Keratinocyte (primary cell): ENCODE measurements around the gene KRTAP9-9. TPM values are rescaled to one million over a fixed set of nuclear protein-coding genes. Genes with fewer than 3 reads are reported as not detected.
"Not testable (repeated sequence)": the region's sequence is repeated elsewhere in the genome, so short reads cannot be mapped to it uniquely, and the experiment has no call there.

Source experiments
- DNase-seq: peaks from one replicate; pipeline ENCODE4 v3.0.0-alpha.2; 2011; ENCODE audit warnings: low read depth, missing footprints, low spot score
- FAIRE-seq: peaks from 2 replicates; lab custom pipeline; 2011; peaks lifted over from hg19 to GRCh38; lab: Jason Lieb, UNC
- H2AFZ ChIP-seq: 2 replicates; pipeline ENCODE4 v1.6.0; 2012; ENCODE audit warnings: low read length, control low read depth, inconsistent platforms; ENCODE audit not compliant: control insufficient read depth
- H3K27ac ChIP-seq: 2 replicates; pipeline ENCODE4 v1.5.1; 2011; ENCODE audit warnings: low read length; ENCODE audit not compliant: control insufficient read depth, insufficient read depth
- H3K27me3 ChIP-seq: 3 replicates; pipeline ENCODE4 v1.6.0; 2011; ENCODE audit warnings: low read length; ENCODE audit not compliant: control insufficient read depth, insufficient read depth; ENCODE audit errors: extremely low read depth
- H3K36me3 ChIP-seq, 2 experiments: 2 replicates in 1 of 2; 3 replicates in 1 of 2; pipeline ENCODE4 v1.5.1; 2011; ENCODE audit warnings: low read length in 2 of 2, mild to moderate bottlenecking in 1 of 2; ENCODE audit not compliant: control insufficient read depth in 2 of 2, insufficient read depth in 2 of 2; ENCODE audit errors: extremely low read depth in 1 of 2
- H3K4me1 ChIP-seq: 3 replicates; pipeline ENCODE4 v1.5.1; 2011; ENCODE audit warnings: low read length; ENCODE audit not compliant: control insufficient read depth, insufficient read depth; ENCODE audit errors: extremely low read depth
- H3K4me2 ChIP-seq: 3 replicates; pipeline ENCODE4 v1.6.0; 2011; ENCODE audit warnings: low read depth, low read length; ENCODE audit not compliant: control insufficient read depth, insufficient read depth; ENCODE audit errors: extremely low read depth
- H3K4me3 ChIP-seq, 3 experiments: fragments of 200-600 bp in 1 of 3; sonication (generic) in 1 of 3; 2 replicates in 2 of 3; 3 replicates in 1 of 3; pipeline ENCODE4 v1.5.1; 2011 to 2016; ENCODE audit warnings: low read length in 3 of 3, mild to moderate bottlenecking in 3 of 3, control low read depth in 2 of 3, inconsistent platforms in 1 of 3, low read depth in 1 of 3, mixed read lengths in 1 of 3, mixed run types in 1 of 3, moderate library complexity in 1 of 3; ENCODE audit not compliant: control insufficient read depth in 2 of 3, insufficient read depth in 2 of 3; ENCODE audit errors: extremely low read depth in 1 of 3
- H3K79me2 ChIP-seq: 2 replicates; pipeline ENCODE4 v1.6.0; 2012; ENCODE audit warnings: low read length; ENCODE audit not compliant: control insufficient read depth, insufficient read depth
- H3K9ac ChIP-seq: 3 replicates; pipeline ENCODE4 v1.6.0; 2011; ENCODE audit warnings: low read length; ENCODE audit not compliant: control insufficient read depth, insufficient read depth; ENCODE audit errors: extremely low read depth
- H3K9me1 ChIP-seq: 3 replicates; pipeline ENCODE4 v1.6.0; 2011; ENCODE audit warnings: low read length; ENCODE audit not compliant: control insufficient read depth, insufficient read depth; ENCODE audit errors: extremely low read depth
- H3K9me3 ChIP-seq: 2 replicates; pipeline ENCODE4 v1.5.1; 2012; ENCODE audit warnings: low read depth, low read length; ENCODE audit not compliant: control insufficient read depth
- H4K20me1 ChIP-seq: 3 replicates; pipeline ENCODE4 v1.6.0; 2011; ENCODE audit warnings: low read length; ENCODE audit not compliant: control insufficient read depth, insufficient read depth; ENCODE audit errors: extremely low read depth
- dilution Hi-C: fragments of 300-500 bp; cut with MboI; formaldehyde crosslinking; loops from one replicate; pipeline ENCODE4 v1.7.0; 2020; ENCODE audit warnings: low sequenced_read_pairs; ENCODE audit not compliant: extremely low pct_ligation_motif_present
- polyA plus RNA-seq, 5 experiments: library from polyadenylated mRNA; depleted of rRNA in 3 of 5; stranded (reverse) in 3 of 5; stranded (forward) in 1 of 5; unstranded in 1 of 5; fragments of >200 nt; gene quantifications; 1 replicate in 1 of 5; 2 replicates in 3 of 5; 3 replicates in 1 of 5; pipeline versions ENCODE4 v1.2.1 to v1.2.3, GENCODE V29; 2011 to 2012; ENCODE audit warnings: missing spikeins in 2 of 5, low read depth in 1 of 5, low replicate concordance in 1 of 5

The KRTAP9-9 gene
- polyA plus RNA-seq, 1 donor (not counting 4 experiments of a cell fraction or from before 2014, with no cell fraction given): not detected

GRCh38 chr17:41237949-41238437 lies 17.2 kb upstream of the KRTAP9-9 start, which contains the start of gene KRTAP9-8:
TSS of gene KRTAP9-8 (plus strand) at chr17:41237999. CDS start at chr17:41238052, 53 bp downstream.
- H3K4me3 ChIP-seq, H4K20me1 ChIP-seq, H3K27me3 ChIP-seq, H3K27ac ChIP-seq, H3K79me2 ChIP-seq, H3K9ac ChIP-seq, H3K9me1 ChIP-seq, FAIRE-seq, dilution Hi-C loops, H3K9me3 ChIP-seq, H3K4me1 ChIP-seq, DNase-seq, H3K36me3 ChIP-seq, H2AFZ ChIP-seq, H3K4me2 ChIP-seq: not testable (repeated sequence)

DNA sequence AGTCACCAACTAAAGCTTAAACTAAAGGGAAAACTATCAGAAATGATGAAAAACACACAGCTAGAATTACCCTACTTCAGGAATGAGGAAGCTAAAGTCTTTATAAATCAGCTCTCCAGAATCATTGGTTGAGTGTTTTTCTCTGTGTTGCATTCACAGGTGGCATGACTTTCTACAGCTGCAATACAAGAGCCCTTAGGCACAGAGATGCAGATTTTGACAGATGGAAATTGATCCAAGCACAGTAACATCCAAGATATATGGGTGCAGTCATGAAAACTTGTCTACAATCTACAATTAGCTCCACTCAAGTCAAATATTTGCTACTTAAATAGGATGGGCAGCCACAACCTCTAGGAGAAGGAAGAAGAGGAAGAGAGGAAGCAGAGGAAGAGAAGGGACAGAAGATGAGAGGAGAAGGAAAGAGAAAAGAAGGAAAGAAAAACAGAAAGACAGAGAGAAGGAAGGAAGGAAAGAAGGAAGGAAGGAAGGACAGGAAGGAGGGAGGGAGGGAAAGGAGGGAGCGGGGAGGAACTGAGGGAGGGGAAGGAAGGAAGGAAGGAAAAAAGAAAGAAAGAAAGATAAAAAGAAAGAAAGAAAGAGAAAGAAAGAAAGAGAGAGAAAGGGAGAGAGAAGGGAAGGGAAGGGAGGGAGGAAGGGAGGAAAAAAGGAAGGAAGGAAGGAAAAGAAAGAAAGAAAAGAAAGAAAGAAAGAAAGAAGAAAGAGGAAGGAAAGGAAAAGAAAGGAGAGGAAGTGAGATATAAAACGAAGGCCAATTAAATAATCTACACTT lies 8.0 kb upstream of the KRTAP9-9 start:
- H3K9me3 ChIP-seq, H3K27ac ChIP-seq, H3K4me3 ChIP-seq, dilution Hi-C loops, H3K9me1 ChIP-seq, H3K36me3 ChIP-seq, H3K9ac ChIP-seq, H3K79me2 ChIP-seq, H3K27me3 ChIP-seq, H2AFZ ChIP-seq, FAIRE-seq, H4K20me1 ChIP-seq, H3K4me1 ChIP-seq, H3K4me2 ChIP-seq, DNase-seq: not testable (repeated sequence)

GRCh38 chr17:41249637-41250240 lies 5.4 kb upstream of the KRTAP9-9 start, which contains the start of gene KRTAP9-4:
TSS of gene KRTAP9-4 (plus strand) at chr17:41249687. CDS start at chr17:41249721, 34 bp downstream.
- not testable (repeated sequence) for H2AFZ ChIP-seq

More at GRCh38 chr17:41249637-41250240, 5.4 kb upstream of the KRTAP9-9 start, which contains the start of gene KRTAP9-4:
- H3K4me2 ChIP-seq, H3K27ac ChIP-seq, H3K79me2 ChIP-seq, H3K4me1 ChIP-seq, H3K9me3 ChIP-seq, H4K20me1 ChIP-seq, H3K36me3 ChIP-seq, H3K27me3 ChIP-seq, FAIRE-seq, H3K9me1 ChIP-seq, dilution Hi-C loops, H3K4me3 ChIP-seq, DNase-seq, H3K9ac ChIP-seq: not testable (repeated sequence)
